Right lobe of liver (tissue), 4 donors: ENCODE measurements around the gene DYNC2I2.

Experiments
- POLR2A ChIP-seq: fragments of 450-650 bp; IDR thresholded peaks from one replicate; pipeline ENCODE4 v1.6.1; 2017; ENCODE audit warnings: antibody characterized with exemption, mild to moderate bottlenecking
- TF ChIP-seq, protein P1 (sequence below), 4 donors: fragments of 200-600 bp in 3 of 4; fragments of 450-650 bp in 1 of 4; IDR thresholded peaks; one replicate each; pipeline versions ENCODE4 v1.5.1 to v1.8.0; 2016 to 2022; ENCODE audit warnings: antibody characterized with exemption in 4 of 4, mild to moderate bottlenecking in 2 of 4
- donor health status: DM: no; HTN: no; CAD: no.
- donor health status: DM: no; HTN: no; CAD: no.
- donor health status: DM: no; HTN: yes; CAD: no.

GRCh38 chr9:128689820-128690683 is 33.4 kb upstream of the DYNC2I2 start:
- no peak for TF ChIP-seq POLR2A
- TF ChIP-seq, protein P1, sequence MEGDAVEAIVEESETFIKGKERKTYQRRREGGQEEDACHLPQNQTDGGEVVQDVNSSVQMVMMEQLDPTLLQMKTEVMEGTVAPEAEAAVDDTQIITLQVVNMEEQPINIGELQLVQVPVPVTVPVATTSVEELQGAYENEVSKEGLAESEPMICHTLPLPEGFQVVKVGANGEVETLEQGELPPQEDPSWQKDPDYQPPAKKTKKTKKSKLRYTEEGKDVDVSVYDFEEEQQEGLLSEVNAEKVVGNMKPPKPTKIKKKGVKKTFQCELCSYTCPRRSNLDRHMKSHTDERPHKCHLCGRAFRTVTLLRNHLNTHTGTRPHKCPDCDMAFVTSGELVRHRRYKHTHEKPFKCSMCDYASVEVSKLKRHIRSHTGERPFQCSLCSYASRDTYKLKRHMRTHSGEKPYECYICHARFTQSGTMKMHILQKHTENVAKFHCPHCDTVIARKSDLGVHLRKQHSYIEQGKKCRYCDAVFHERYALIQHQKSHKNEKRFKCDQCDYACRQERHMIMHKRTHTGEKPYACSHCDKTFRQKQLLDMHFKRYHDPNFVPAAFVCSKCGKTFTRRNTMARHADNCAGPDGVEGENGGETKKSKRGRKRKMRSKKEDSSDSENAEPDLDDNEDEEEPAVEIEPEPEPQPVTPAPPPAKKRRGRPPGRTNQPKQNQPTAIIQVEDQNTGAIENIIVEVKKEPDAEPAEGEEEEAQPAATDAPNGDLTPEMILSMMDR (IDR thresholded peaks at IDR 0.05) = no peak
